Esophagus squamous epithelium (tissue), 5 donors: ENCODE results near the gene APCDD1. TPM values are rescaled to one million over a fixed set of nuclear protein-coding genes. Genes with fewer than 3 reads are reported as not detected.

ENCODE experiments used
- DNase-seq: peaks from one replicate; lab custom pipeline; 2025; lab: John Stamatoyannopoulos, UW
- H3K27ac ChIP-seq, 4 donors: fragments of 200-600 bp; sonication (generic); one replicate each; pipeline ENCODE4 v1.5.1; 2016 to 2019; ENCODE audit warnings: mild to moderate bottlenecking in 1 of 4
- H3K27me3 ChIP-seq, 4 donors: fragments of 200-600 bp; sonication (generic); 1 replicate in 3 of 4; 2 replicates in 1 of 4; pipeline versions ENCODE4 v1.5.1 to v1.6.0; 2017 to 2021; ENCODE audit warnings: antibody characterized with exemption in 1 of 4
- H3K36me3 ChIP-seq, 3 donors: fragments of 200-600 bp; sonication (generic); one replicate each; pipeline ENCODE4 v1.5.1; 2016 to 2019
- H3K4me1 ChIP-seq, 3 donors: fragments of 200-600 bp; sonication (generic); one replicate each; pipeline ENCODE4 v1.5.1; 2017 to 2019
- H3K4me3 ChIP-seq, 4 donors: fragments of 200-600 bp; sonication (generic); 1 replicate in 3 of 4; 2 replicates in 1 of 4; pipeline ENCODE4 v1.5.1; 2016 to 2019; ENCODE audit warnings: mild to moderate bottlenecking in 2 of 4, moderate library complexity in 1 of 4
- H3K9me3 ChIP-seq, 3 donors: fragments of 200-600 bp; sonication (generic); one replicate each; pipeline ENCODE4 v1.5.1; 2016 to 2019
- CTCF ChIP-seq, 6 experiments: fragments of 450-650 bp in 4 of 6; fragments of 200-600 bp in 2 of 6; sonication (generic) in 2 of 6; IDR thresholded peaks; one replicate each; pipeline ENCODE4 v1.5.1; 2016 to 2019; ENCODE audit warnings: antibody characterized with exemption in 6 of 6, mild to moderate bottlenecking in 4 of 6, moderate library complexity in 4 of 6
- POLR2A ChIP-seq, 4 donors: fragments of 450-650 bp; IDR thresholded peaks; one replicate each; pipeline ENCODE4 v1.6.1; 2017; ENCODE audit warnings: antibody characterized with exemption in 4 of 4, mild to moderate bottlenecking in 4 of 4, moderate library complexity in 3 of 4
- WGBS, 2 donors: methylation state at CpG; one replicate each; pipeline ENCODE4 v1.1.5; 2018; 5-methylcytosine and 5-hydroxymethylcytosine counted together
- intact Hi-C: fragments of 100-400 bp; cut with DNase I; formaldehyde crosslinking; loops from one replicate; pipeline ENCODE4 v1.15.0; 2022
- total RNA-seq, 4 donors: library from RNA; depleted of rRNA; stranded (reverse); fragments of >200 nt; gene quantifications; one replicate each; pipeline ENCODE4 v1.1.0, GENCODE V29; 2016
- donor health status: DM: yes; HTN: yes; CAD: no.

APCDD1 gene
- total RNA-seq, 4 donors from 2014 or later, result 16.5 to 76.5 (median 41.4) TPM

DNA sequence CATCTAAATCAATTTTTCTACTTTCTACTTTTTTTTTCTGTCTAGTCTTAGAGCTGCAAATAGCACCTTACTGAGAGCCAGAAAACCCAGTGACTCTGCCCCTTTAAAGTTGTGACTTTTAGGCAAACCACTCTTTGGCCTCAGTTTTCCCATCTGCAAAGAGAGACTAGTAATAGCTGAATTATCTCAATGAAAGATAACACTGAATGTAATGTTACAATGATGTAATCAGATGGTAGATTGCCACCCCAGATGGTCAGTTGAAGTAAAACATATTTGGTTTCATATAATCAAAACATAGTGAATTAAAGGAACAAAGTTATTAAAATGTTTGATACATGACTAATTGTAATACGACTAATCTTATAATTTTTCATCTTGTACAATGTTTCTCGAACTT lies 5.0 kb upstream of the APCDD1 start:
- no peak for DNase-seq
- Histone ChIP-seq H3K4me1 (peaks cover 8 to 21% (median 9%) of the 10 kb centered on the region in 3 donors), H3K4me3 (no peak overlapping the region), H3K9me3 (no peaks in the 10 kb centered on the region), H3K36me3 (no peaks in the 10 kb centered on the region), H3K27me3 (no peaks in the 10 kb centered on the region), H3K27ac (no peak overlapping the region)
- WGBS, 2 donors, result 33 to 35% methylated on average over 2 of the region's 2 CpGs
- TF ChIP-seq CTCF (IDR thresholded peaks at IDR 0.05), result no peak
- no peak for TF ChIP-seq POLR2A (IDR thresholded peaks at IDR 0.05)
- intact Hi-C loops, result no loop called here

GRCh38 chr18:10450986-10451385 lies 3.4 kb upstream of the APCDD1 start:
- Histone ChIP-seq H3K27ac (no peak overlapping the region), H3K9me3 (no peaks in the 10 kb centered on the region), H3K36me3 (no peaks in the 10 kb centered on the region), H3K4me1 (peaks cover 8 to 28% (median 9%) of the 10 kb centered on the region in 3 donors), H3K27me3 (no peaks in the 10 kb centered on the region), H3K4me3 (no peak overlapping the region)
- intact Hi-C loops, result no loop called here
- TF ChIP-seq POLR2A (IDR thresholded peaks at IDR 0.05) (no peak), CTCF (IDR thresholded peaks at IDR 0.05) (no peak)
- 90% methylated on average over 2 of the region's 2 CpGs for WGBS, 2 donors
- DNase-seq, result no peak

DNA sequence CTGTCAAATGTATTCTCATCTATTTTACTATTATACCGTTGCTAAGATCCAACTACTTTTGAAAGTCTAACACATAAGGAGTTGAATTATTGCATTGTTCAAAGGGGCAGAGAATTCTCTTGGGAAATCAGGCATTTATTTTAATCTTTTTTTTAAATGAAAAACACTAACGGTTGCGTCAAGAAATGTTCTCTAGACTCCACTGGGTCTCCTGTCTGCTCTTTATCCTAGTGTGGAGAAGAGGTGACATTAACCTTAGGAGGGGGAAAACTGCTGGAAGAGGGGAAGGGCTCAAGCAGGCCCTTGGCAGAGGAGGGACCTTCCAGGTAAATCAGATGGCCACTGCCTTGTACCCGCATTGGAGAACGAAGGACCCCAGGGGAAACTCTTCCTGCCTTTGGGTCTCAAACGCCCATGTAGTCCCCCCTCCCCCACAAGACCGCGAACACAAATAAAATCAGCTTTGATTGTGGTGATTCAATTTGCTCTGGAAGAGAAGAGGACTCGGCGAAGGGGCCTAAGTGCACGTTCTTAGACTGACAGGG lies 1.1 kb upstream of the APCDD1 start:
- peaks cover 17 to 51% (median 23%) of the 10 kb centered on the region in 3 donors for H3K4me1 ChIP-seq
- H3K4me3 ChIP-seq, result peak overlapping the region in 3 of 4 donors; percentile 63 to 91 (median 83)
- 52 to 55% methylated on average over 9 to 11 of the region's 11 CpGs for WGBS, 2 donors

GRCh38 chr18:10454681-10455557 lies 484 bp downstream of the APCDD1 start:
- no peaks in the 10 kb centered on the region for H3K9me3 ChIP-seq
- no peaks in the 10 kb centered on the region for H3K27me3 ChIP-seq
- intact Hi-C loops, result no loop called here
- no peaks in the 10 kb centered on the region for H3K36me3 ChIP-seq
- WGBS, 2 donors, result 2% methylated on average over 7 to 30 of the region's 94 CpGs
- TF ChIP-seq CTCF (IDR thresholded peaks at IDR 0.05) (no peak), POLR2A (IDR thresholded peaks at IDR 0.05) (no peak)
- H3K4me1 ChIP-seq, result peaks cover 17 to 66% (median 27%) of the 10 kb centered on the region in 3 donors
- DNase-seq, result no peak
- peak overlapping the region; percentile 87 to 94 (median 90) for H3K27ac ChIP-seq
- peak overlapping the region; percentile 63 to 91 (median 78) for H3K4me3 ChIP-seq

More for the DNA sequence above, 1.1 kb upstream of the APCDD1 start:
- intact Hi-C loops, result no loop called here
- no peaks in the 10 kb centered on the region for H3K36me3 ChIP-seq
- no peaks in the 10 kb centered on the region for H3K9me3 ChIP-seq
- H3K27me3 ChIP-seq, result no peaks in the 10 kb centered on the region
- TF ChIP-seq POLR2A (IDR thresholded peaks at IDR 0.05) (no peak), CTCF (IDR thresholded peaks at IDR 0.05) (no peak)
- DNase-seq, result no peak
- peak overlapping the region; percentile 85 to 94 (median 90) for H3K27ac ChIP-seq
